ENCODE results near the gene EPHA4. TPM values are rescaled to one million over a fixed set of nuclear protein-coding genes. Genes with fewer than 3 reads are reported as not detected.

EPHA4 gene
- total RNA-seq, 1 experiment from 2014 or later = 3.3 TPM

GRCh38 chr2:221551864-221552263 lies 20.2 kb downstream of the EPHA4 start:
- Histone ChIP-seq H3K27ac (ENCODE audit: low read length) (no peak overlapping the region), H3K4me3 (ENCODE audit: low read length) (no peak overlapping the region), H3F3A (ENCODE audit: low read length, unreplicated experiment) (no peaks in the 10 kb centered on the region), H4K20me1 (ENCODE audit: low read length) (no peaks in the 10 kb centered on the region), H3K4me2 (ENCODE audit: low read length) (no peak overlapping the region), H3K36me3 (ENCODE audit: low read depth, low read length) (no peaks in the 10 kb centered on the region), H3K27me3 (ENCODE audit: low read length) (no peaks in the 10 kb centered on the region), H3K9ac (ENCODE audit: low read length) (no peak overlapping the region), H3K9me3 (ENCODE audit: low read length) (no peaks in the 10 kb centered on the region), H3K9me2 (replicated peaks; ENCODE audit: low read length) (no peaks in the 10 kb centered on the region), H2AFZ (ENCODE audit: low read length) (no peak overlapping the region), H3K4me1 (ENCODE audit: insufficient read depth, low read length) (peaks cover 5% of the 10 kb centered on the region), H3K79me2 (ENCODE audit: low read length) (no peaks in the 10 kb centered on the region)
- ChIA-PET POLR2A (ENCODE audit: unreplicated experiment) (interaction anchor here (0.7 kb wide), 1 partner anchor 21 kb away, joined by 5 read pairs; no protein-coding TSS in a partner anchor), CTCF (no interaction called here)
- intact Hi-C loops (cut with micrococcal nuclease) = no loop called here
- BruUV-seq (replicated peaks) = no TSS peak
- DNase-seq = no peak
- no peak for TF ChIP-seq EZH2 (IDR thresholded peaks at IDR 0.05; ENCODE audit: low read length, unreplicated experiment)
- ATAC-seq = no peak

DNA sequence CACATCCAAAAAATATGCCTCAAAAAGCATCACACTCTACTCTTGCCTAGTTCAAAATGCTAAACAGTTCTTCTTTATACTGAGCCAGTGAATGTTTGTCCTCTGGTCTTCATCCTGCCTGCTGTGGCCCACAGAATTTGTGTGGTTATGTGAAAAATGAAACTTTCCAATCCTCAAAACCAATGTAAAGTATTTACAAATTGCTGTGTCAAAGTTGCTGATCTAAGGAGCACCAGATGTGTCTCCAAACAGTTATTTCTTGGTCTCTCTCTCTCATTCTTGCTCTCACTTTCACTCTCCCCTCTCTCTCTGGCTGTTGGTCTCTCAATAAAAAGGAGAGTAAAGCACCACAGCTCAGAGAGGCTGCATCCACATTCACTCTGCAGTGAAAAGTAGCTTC lies 23.0 kb downstream of the EPHA4 start:
- intact Hi-C loops (cut with micrococcal nuclease) = no loop called here
- H3K36me3 ChIP-seq (ENCODE audit: low read depth, low read length) = no peaks in the 10 kb centered on the region
- H3K9me2 ChIP-seq (replicated peaks; ENCODE audit: low read length) = no peaks in the 10 kb centered on the region
- BruUV-seq (replicated peaks) = no TSS peak
- no peaks in the 10 kb centered on the region for H3K9me3 ChIP-seq (ENCODE audit: low read length)
- peaks cover 13% of the 10 kb centered on the region for H3K4me1 ChIP-seq (ENCODE audit: insufficient read depth, low read length)
- no peak for DNase-seq
- H3K9ac ChIP-seq (ENCODE audit: low read length) = no peak overlapping the region
- no peaks in the 10 kb centered on the region for H3F3A ChIP-seq (ENCODE audit: low read length, unreplicated experiment)
- no peaks in the 10 kb centered on the region for H3K79me2 ChIP-seq (ENCODE audit: low read length)
- POLR2A ChIA-PET (ENCODE audit: unreplicated experiment) = no interaction called here
- CTCF ChIA-PET = no interaction called here
- H3K4me2 ChIP-seq (ENCODE audit: low read length) = no peak overlapping the region
- H3K27ac ChIP-seq (ENCODE audit: low read length) = no peak overlapping the region
- H2AFZ ChIP-seq (ENCODE audit: low read length) = no peak overlapping the region
- no peak for TF ChIP-seq EZH2 (IDR thresholded peaks at IDR 0.05; ENCODE audit: low read length, unreplicated experiment)
- no peak for TF ChIP-seq EZH2phosphoT487 (IDR thresholded peaks at IDR 0.05; ENCODE audit: borderline replicate concordance, low read length)
- no peaks in the 10 kb centered on the region for H3K27me3 ChIP-seq (ENCODE audit: low read length)
- H4K20me1 ChIP-seq (ENCODE audit: low read length) = no peaks in the 10 kb centered on the region
- no peak overlapping the region for H3K4me3 ChIP-seq (ENCODE audit: low read length)
- ATAC-seq = no peak

DNA sequence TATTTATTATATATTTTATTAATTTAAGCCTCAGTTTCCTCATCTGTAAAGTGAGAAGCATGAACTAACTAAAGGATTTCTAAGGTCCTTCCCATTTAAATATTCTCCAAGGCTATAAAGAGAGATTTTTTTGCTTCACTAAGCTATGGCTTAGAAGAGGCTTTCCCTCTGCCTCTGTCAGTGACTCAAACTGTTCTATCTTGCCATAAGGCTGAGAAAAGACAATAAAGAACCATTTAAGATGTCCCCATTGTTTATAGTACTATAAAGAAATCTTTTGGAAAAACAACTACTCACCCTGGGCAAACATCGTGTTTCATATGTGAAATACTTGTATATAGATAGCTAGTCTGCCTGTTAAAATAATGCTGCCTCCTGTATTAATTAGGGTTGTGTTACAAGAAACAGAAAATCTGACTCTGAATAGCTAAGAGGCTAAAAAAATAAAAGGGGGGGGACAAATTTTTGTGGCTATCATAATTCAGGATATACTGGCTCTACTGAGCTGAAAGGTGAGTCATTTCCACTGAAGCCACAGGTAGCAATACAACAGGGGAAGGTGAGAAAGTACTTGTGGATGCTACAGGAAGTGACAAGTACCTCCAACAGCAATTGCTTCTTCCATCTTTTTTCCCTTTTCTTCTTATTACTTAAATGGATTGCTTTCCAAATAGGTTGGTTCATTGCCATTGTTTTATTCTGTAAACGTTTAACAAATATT lies 25.4 kb downstream of the EPHA4 start:
- H3K4me3 ChIP-seq (ENCODE audit: low read length) = no peak overlapping the region
- no peak overlapping the region for H2AFZ ChIP-seq (ENCODE audit: low read length)
- CTCF ChIA-PET = interaction anchor here (0.6 kb wide), 1 partner anchor 479 kb away, joined by 3 read pairs; no protein-coding TSS in a partner anchor
- no peaks in the 10 kb centered on the region for H4K20me1 ChIP-seq (ENCODE audit: low read length)
- H3K27ac ChIP-seq (ENCODE audit: low read length) = peak overlapping the region; percentile 34; the same call in 1 of the 2 replicates
- DNase-seq (peak; percentile 70), ATAC-seq (peak; percentile 90)
- POLR2A ChIA-PET (ENCODE audit: unreplicated experiment) = no interaction called here
- intact Hi-C loops (cut with micrococcal nuclease) = loop anchor here (2.0 kb wide), 1 partner anchor 16 kb away; no protein-coding TSS in a partner anchor
- no peaks in the 10 kb centered on the region for H3K9me3 ChIP-seq (ENCODE audit: low read length)
- BruUV-seq (replicated peaks) = no TSS peak
- no peaks in the 10 kb centered on the region for H3K79me2 ChIP-seq (ENCODE audit: low read length)
- no peak overlapping the region for H3K4me2 ChIP-seq (ENCODE audit: low read length)
- H3K4me1 ChIP-seq (ENCODE audit: insufficient read depth, low read length) = peaks cover 13% of the 10 kb centered on the region
- H3K36me3 ChIP-seq (ENCODE audit: low read depth, low read length) = no peaks in the 10 kb centered on the region
- no peaks in the 10 kb centered on the region for H3K27me3 ChIP-seq (ENCODE audit: low read length)
- no peaks in the 10 kb centered on the region for H3K9me2 ChIP-seq (replicated peaks; ENCODE audit: low read length)
- H3K9ac ChIP-seq (ENCODE audit: low read length) = no peak overlapping the region
- no peaks in the 10 kb centered on the region for H3F3A ChIP-seq (ENCODE audit: low read length, unreplicated experiment)
- TF ChIP-seq EZH2phosphoT487 (IDR thresholded peaks at IDR 0.05; ENCODE audit: borderline replicate concordance, low read length) (no peak), EZH2 (IDR thresholded peaks at IDR 0.05; ENCODE audit: low read length, unreplicated experiment) (no peak)
- TF ChIP-seq, protein P1, sequence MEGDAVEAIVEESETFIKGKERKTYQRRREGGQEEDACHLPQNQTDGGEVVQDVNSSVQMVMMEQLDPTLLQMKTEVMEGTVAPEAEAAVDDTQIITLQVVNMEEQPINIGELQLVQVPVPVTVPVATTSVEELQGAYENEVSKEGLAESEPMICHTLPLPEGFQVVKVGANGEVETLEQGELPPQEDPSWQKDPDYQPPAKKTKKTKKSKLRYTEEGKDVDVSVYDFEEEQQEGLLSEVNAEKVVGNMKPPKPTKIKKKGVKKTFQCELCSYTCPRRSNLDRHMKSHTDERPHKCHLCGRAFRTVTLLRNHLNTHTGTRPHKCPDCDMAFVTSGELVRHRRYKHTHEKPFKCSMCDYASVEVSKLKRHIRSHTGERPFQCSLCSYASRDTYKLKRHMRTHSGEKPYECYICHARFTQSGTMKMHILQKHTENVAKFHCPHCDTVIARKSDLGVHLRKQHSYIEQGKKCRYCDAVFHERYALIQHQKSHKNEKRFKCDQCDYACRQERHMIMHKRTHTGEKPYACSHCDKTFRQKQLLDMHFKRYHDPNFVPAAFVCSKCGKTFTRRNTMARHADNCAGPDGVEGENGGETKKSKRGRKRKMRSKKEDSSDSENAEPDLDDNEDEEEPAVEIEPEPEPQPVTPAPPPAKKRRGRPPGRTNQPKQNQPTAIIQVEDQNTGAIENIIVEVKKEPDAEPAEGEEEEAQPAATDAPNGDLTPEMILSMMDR (conservative IDR thresholded peaks at IDR 0.05; ENCODE audit: low read depth, low read length) = no peak
